HG03558 (cell line): ENCODE measurements around the gene KLF9.
A peak's percentile ranks its signal among the peaks of the same experiment; 100 is the strongest.
"Not testable (repeated sequence)": the region's sequence is repeated elsewhere in the genome, so short reads cannot be mapped to it uniquely, and the experiment has no call there.

Experiments
- ATAC-seq: cut with Tn5 transposase; IDR thresholded peaks from one replicate; pipeline ENCODE4 v1.9.1; 2021; ENCODE audit warnings: moderate number of reproducible peaks; ENCODE audit not compliant: unreplicated experiment; ENCODE audit errors: extremely low read depth

The KLF9 gene

DNA sequence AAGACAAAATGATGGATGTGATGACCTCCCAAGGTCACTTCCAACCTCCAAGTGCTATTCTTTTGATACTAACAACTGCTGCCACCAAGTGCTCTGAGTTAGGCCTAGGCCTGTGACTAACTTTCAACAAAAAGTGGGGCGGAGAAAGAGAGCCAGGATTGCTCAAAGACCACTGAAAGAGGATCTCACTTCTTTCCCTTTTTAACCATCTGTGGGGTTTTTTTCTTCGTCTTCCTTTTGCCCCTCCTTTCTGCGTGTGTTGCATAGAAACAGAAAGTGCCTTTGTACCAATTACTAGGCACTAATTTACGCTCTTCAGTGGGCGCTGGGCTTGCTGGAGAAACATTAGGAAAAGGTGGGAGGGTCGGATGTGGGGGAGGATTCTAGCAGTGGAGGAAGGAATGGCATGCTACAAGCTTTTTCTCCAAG lies 8.0 kb downstream of the KLF9 start:
- peak; percentile 82 for ATAC-seq

DNA sequence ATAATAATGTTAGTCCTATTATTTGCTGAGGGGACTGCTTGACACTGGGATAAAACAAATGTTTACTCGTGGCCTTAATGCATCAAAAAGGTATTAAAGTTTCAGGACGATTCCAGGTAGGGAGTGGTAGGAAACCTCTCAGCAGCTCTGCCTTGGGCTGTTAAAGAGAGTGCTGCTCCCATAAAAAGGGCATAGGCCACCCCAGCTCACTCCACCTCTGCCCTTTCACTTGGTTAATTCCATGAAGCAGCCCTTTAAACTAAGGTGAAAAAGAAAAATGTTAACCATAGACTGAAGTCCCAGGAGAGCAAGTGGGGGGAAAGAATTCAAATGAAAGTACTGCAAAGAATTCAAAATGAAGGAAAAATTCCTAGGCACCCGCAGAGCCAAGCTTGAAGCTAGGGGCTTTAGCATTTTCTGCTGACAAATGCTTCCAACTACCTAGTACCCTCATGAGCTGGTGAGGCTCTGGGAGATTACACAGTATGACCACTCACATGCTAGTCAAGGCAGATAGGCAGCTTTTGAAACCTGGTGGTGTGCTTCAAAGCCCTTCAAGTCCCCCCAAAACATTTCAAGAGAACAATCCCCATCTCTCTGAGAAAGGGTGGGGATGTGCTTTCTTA lies 8.5 kb downstream of the KLF9 start:
- ATAC-seq, result no peak

DNA sequence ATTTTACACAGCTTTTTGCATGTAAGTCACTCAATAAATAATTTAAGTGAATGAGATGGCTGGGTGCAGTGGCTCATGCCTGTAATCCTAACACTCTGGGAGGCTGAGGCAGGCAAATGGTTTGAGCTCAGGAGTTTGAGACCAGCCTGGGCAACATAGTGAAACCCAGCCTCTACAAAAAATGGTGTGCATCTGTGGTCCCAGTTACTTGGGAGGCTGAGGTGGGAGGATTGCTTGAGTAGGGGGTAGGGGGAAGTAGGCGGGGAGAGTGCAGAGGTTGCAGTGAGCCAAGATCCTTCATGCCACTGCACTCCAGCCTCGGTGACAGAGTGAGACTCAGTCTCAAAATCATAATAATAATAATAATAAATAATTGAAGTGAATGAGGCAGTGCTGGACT lies 10.2 kb downstream of the KLF9 start:
- ATAC-seq, result no peak

DNA sequence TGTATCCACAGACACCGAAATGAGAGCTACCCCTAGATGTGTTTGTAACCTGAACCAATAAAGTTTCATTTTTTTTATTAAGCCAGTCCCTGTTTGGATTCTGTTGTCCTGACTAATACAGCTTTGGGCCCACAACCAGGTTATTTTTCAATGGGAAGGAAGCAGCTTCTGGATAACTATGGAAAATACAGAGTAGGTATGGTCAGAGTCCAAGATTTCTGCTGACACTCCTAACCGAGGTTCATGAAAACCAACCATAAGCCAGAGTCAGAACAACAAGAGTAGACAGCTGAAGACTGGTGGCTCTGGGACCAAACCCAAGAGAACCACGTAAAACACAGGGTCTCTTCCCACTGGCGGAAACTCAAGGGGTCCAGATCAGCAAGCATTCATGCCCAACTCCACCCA lies 10.8 kb downstream of the KLF9 start:
- no peak for ATAC-seq

DNA sequence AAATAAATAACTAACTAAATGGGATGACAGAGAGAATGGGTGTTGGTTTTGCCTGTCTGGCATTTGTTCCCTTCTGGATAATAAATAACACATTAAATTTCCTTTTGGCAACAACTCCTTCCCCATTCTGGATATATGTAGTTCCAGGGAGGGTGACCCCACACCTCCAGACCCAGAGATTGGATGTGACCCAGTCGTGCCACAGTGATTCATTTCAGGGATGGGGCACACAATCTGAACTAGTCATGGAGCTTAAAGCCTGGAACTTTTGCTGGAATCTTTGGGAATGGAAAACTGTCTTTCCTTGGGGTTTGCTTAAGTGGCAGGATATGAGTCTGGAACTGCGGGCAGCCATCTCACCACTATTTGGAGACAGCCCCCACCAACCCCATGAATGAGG lies 11.3 kb downstream of the KLF9 start:
- ATAC-seq, result no peak

DNA sequence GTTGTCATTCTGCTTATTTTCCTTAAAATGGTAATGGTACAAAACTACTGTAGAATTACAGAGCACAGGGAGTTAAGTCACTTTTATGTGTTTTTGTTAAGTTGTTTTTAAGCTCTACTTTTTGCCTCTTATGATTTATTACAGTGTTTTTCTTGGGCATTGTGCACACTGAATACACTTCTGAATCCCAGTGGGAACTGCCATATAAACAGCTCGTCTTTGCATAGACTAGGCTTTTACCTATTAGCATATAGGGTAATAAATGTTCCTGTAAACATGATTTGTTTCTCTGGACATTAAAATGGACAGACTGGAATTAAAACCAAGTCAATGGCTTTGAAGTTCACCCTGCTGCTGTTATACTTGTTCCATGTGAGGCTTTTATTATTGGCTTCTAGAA lies 12.2 kb downstream of the KLF9 start:
- no peak for ATAC-seq

DNA sequence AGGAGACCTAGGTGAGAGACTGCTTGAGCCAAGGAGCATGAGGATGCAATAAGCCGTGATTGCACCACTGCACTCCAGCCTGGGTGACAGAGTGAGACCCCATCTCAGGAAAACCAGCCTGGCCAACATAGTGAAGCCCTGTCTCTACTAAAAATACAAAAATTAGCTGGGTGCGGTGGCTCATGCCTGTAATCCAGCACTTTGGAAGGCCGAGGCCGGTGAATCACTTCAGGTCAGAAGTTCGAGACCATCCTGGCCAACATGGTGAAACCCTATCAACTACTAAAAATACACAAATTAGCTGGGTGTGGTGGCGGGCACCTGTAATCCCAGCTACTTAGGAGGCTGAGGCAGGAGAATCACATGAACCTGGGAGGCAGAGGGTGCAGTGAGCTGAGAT lies 13.2 kb downstream of the KLF9 start:
- ATAC-seq, result not testable (repeated sequence)

DNA sequence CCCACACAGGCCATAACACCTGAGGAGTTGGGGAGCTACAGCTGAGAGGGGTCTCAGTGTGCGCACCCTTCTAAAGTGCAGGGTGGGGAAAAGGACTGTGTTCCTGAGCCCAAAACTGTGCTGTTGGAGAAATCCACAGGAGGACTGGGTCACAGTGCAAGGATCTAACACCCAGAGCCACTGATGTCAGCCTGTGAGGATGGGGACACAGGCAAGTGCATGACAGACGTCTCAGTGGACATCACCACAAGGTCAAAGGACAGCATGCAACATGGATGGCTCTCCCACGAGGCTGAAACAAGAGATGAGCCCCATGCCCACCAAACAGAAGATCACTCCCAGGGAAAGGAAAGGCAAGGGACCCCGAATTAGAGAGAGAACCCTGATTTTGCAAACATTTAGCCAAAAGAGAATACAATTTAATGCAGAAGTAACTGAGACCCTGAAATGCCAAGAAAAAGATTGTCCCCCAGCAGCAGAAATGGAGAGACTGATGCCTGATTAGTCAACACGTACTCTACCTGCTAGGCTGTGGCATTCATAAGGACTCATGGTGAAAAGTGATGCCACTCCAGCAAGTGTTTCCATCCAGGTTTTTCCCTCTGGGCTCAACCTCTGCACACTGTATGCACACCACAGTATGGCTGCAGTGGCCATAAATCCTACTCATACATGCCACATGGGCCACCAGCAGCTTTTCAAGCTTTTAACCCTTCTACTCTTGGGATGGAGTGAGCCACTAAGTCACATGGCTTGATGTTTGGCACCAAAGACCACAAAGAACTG lies 14.2 kb downstream of the KLF9 start:
- no peak for ATAC-seq

DNA sequence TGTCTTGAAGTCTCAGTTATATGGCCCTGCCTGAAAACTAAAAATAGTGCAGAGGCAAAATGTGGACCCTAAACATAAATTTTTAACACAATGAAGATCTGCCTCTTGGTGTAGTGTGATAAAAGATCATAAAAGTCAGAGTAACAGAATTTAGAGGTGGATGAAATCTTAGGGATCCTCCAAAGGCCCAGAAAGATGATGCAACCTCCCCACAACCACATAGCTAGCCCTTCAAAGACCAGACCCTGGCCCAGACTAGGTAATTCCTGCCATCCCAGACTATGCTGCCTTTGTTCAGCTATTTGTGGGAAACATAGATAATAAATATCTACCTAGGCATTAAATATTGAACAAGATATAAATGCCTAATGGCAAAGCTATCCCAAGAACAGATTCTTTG lies 15.3 kb downstream of the KLF9 start:
- ATAC-seq, result no peak

DNA sequence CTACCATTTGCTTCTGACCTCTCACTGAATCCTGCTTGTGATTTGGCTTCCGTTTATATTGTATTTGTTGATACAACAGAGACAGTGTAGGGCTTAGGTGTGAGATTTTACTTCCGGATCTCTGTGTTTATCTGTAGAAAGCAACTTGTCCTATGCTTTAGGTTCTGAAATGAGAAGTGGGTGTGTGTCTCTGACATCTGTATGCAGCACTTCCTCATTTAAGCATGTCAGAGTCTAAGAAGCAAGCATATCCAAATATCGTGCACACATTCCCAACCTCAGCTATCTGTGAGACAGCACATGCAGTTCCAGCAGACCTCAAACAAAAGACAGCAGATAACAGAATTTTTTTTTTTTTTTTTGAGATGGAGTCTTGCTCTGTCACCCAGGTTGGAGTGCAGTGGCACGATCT lies 16.3 kb downstream of the KLF9 start:
- ATAC-seq, result peak; percentile 99

DNA sequence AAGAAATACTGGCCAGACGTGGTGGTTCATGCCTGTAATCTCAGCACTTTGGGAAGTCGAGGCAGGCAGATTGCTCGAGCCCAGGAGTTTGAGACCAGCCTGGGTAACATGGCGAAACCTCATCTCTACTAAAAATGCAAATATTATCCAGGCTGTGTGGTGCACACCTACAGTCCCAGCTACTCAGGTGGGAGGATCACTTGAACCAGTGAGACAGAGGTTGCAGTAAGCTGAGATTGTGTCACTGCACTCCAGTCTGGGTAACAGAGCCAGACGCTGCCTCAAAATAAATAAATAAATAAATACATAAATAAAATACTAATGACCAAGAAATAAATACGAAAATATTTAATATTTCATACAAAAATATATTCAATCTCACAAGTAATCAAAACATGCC lies 18.8 kb downstream of the KLF9 start:
- no peak for ATAC-seq

DNA sequence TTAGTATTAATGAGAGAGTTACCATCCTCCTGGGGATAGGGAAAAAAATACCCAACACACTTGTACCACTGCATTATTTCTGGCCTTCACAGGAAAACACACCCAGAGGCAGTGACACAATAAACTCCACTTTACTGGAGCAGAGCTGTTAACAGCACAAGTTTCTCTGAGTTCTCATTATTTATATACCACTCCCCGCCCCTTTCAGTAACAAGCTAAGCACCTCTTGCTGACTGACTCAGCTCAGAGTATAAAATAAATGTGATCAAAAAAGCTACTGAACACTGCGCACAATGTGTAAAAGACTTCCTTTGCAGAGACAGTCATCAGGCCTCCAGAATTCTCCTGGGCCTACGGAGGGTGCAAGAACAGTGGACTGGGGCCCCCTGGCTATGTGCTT lies 21.6 kb downstream of the KLF9 start:
- ATAC-seq, result no peak

DNA sequence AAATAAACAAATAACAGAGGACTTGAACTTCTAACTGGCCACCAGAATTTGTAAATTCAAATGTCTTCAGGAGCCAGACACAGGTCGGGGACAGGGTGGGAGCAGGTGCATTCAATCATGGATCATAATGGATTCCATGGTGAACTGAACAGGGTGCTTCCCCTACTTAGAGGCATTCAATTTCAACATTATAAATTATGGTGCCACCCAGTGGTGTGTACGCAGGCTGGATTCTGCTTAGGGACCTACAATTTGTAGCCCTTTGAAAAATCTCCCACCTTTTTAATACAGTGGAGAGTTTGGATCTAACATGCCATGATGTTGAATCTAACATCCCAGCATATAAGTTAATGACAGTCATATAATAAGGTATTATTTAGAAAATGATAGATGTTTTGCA lies 22.3 kb downstream of the KLF9 start:
- ATAC-seq, result no peak

DNA sequence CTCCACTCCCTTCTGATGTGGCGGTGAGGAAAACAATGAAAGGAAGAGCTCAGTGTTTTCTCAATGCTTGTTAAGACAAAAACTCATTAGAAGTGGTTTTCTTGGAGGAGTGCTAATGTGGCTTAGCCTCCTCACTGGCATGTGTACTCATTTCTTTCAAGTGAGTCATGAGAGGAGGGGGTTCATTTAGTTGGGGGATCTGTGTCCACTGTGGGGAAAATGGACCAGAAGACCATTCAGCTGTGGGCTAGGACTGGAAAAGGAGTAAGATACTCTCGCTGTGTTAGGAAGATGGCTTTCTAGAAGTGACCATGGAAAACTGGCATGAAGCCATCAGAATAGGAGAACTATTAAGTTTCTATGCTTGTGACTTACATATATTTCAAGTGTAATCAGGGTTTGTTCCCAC lies 23.5 kb downstream of the KLF9 start:
- no peak for ATAC-seq

DNA sequence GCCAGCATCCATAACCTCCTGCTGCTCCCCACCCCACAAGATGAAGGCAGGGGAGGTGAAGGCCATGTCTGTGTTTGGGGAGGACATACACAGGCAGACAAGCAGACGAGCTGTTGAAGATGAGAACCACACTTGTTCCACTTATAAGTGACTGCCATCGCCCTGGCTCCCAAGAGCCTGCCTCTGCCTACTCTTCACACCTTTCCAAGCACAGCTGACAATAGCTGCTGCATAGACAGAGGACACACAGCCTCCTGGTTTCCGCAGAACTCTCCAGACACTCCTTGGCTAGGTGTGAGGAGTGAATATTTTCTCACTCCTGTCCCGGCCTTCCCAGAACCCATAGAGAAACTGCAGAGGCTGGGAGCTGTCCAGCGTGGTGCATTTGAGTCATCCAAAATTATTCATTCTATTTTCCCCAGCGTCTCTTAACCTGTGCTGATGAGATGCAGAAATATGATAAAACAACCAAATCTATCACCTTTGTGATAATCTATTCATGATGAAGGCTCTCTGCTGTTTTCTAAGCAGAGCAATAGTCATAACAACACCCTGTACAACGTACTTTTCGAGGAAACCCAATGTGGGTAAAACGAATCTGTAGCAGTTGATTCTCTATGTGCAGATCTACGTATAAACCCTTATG lies 24.7 kb downstream of the KLF9 start:
- no peak for ATAC-seq

DNA sequence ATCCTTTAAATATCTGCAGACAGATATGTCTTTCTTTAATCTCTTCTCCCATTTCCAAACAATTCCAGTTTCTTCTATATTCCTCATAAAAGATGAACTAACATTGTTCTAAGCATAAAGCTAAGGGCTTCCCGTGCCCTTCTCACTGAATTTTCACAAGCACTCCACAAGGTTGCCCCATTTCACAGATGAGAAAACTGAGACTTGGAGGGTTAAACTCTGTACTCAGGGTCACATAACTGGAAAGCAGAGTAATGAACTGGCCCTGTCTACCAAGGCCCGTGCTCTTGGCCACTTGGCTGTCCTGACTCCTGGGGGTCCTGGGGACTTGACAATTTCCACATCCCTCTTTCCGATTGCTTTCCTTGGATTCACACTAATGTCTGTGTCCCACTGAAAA lies 25.3 kb downstream of the KLF9 start:
- ATAC-seq, result no peak

DNA sequence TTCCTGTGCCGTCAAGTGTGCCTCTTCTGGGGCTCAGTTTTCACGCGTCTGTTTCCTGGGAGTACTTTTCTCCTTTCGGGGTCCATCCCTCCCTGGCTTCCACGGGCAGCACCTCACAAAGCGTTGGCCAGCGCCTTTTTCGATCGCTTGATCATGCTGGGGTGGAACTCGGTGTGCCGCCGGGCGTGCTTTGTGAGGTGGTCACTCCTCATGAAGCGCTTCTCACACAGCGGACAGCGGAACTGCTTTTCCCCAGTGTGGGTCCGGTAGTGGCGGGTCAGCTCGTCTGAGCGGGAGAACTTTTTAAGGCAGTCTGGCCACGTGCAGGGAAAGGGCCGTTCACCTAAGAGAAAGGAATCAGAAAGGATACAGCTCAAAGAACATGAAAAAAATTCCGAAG lies 26.8 kb downstream of the KLF9 start:
- no peak for ATAC-seq

DNA sequence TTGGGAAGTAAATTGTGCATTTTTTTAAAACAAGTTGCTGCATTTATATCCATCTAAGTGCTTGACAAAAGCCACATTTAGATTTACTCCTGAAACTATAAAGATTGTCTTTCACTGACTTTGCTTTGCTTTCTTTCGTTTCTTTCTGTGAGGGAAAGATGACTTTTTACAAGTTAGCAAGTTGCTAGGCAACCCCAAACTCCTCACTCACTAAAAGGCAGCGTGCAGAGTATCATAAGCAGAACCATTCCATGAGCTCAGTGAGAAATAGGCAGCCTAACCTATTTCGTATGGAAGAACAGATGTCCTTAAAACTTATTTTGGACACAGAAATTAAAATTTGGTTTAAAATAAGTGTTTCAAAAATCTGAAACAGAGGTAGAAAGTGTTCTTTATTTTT lies 29.0 kb downstream of the KLF9 start:
- ATAC-seq, result no peak

DNA sequence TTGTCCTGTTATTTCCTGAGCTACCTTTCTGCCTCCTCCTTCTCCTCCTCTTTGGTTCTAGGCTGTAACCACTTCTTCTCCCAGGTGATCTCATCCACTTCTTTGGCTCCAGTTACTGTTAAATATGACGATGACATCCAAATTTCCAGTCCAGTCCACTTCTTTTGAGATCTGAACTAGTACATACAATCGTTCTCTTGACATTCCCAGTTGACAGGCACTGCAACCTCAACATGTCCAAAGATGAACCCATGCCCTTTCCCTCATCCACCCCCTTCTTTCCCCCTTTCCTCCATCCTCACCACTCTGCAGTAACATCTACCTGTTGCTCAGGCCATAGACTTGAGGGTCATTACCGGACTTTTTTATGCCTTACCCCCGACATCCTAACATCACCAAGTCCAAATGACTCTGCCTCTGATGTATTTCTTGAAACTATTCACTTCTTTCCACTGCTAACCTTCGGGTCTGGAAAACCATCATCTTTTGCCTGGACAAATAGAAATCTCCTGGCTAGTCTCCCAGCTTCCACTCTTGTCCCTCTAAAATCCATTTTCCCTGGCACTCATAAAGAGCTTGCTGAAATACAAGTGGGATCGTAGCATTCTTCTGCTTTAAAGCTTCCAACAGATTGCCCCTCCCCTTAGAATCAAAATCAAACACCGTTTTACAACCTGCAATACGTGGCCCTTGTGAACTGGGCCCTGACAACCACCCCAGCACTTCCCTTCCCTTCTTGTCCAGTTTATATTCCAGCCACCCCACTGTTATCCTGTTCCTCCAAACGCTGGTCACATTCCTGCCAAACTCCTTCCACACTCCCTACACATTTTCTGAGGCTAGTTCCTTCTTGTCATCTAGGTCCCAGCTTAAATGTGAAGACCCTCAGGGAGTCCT lies 31.5 kb downstream of the KLF9 start:
- no peak for ATAC-seq

DNA sequence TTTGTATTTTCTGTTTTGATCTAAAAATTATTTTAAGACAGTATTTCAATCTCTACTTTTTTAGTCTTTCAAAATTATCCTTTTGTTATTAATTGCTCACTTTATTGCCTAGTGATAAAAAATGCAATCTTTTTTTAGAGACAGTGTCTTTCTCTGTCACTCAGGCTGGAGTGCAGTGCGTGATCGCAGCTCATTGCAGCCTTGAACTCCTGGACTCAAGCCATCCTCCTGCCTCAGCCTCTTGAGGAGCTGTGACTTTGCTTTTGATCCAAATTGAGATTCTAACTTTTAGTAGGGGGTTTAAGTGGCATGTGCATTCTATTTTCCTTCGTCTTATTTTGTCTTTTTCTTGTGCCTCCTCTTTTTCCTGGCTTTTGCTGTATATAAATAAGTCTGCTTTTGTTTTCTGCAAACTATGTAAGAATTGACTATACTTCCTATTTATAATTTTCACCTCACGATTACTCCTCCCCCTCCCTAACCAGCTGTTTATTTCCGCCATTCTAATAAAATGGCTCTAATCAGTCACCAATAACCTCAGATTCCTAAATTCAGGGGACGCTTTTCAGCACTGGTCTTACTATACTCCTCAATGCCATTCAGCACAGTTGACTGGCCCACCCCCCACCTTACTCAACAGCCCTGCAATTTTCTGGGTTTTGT lies 32.3 kb downstream of the KLF9 start:
- no peak for ATAC-seq
